Mesenteric fat pad (tissue), 1 donor: ENCODE measurements around the gene CLBA1. TPM values are rescaled to one million over a fixed set of nuclear protein-coding genes. Genes with fewer than 3 reads are reported as not detected.

ENCODE experiments used
- DNase-seq: peaks from one replicate; pipeline ENCODE4 v3.0.0-alpha.2; 2020; ENCODE audit warnings: low spot score
- total RNA-seq: library from RNA; stranded (reverse); fragmentation: NEBNext Ultra II Directional; extraction: Animal tissue kit (Norgen Biotek cat#: 25700); gene quantifications from one replicate; pipeline ENCODE4 v1.2.1, GENCODE V29; 2021
- donor health status: DM: yes; HTN: yes; CAD: no.

The CLBA1 gene
- total RNA-seq, 1 donor from 2014 or later, result 2.8 TPM

DNA sequence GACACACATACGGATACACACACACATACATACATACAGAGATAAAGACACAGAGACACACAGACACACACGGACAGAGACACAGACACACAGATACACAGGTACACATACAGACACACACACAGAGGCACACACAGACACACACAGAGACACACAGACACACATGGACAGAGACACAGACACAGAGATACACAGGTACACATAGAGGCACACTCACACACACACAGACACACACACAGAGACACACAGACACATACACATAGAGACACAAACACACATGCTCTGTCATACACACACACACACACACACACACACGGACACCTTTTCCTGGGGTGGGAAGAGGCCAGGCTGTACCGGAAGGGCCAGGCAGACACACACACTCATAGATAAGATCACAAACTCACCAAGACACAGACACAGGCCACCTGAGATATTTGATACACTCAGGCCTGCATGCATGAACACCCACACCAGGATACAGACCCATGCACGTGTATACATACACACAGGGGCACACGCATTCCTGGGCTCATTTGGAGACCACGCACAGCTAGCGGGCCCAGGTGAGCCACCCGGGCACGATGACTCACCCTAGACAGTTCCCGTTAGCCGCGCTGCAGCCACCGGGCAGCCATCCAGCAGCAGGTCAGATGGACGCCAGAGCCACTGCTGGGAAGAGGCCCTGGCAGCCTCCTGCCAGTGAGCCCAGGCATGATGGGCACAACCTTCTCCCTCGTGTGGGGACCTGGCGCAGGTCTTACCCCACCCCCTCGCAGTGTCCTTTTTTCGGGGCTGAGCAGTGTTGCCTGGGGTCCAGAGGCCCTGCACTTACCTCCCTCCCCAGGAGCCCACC is 5.6 kb upstream of the CLBA1 start:
- DNase-seq, result no peak

DNA sequence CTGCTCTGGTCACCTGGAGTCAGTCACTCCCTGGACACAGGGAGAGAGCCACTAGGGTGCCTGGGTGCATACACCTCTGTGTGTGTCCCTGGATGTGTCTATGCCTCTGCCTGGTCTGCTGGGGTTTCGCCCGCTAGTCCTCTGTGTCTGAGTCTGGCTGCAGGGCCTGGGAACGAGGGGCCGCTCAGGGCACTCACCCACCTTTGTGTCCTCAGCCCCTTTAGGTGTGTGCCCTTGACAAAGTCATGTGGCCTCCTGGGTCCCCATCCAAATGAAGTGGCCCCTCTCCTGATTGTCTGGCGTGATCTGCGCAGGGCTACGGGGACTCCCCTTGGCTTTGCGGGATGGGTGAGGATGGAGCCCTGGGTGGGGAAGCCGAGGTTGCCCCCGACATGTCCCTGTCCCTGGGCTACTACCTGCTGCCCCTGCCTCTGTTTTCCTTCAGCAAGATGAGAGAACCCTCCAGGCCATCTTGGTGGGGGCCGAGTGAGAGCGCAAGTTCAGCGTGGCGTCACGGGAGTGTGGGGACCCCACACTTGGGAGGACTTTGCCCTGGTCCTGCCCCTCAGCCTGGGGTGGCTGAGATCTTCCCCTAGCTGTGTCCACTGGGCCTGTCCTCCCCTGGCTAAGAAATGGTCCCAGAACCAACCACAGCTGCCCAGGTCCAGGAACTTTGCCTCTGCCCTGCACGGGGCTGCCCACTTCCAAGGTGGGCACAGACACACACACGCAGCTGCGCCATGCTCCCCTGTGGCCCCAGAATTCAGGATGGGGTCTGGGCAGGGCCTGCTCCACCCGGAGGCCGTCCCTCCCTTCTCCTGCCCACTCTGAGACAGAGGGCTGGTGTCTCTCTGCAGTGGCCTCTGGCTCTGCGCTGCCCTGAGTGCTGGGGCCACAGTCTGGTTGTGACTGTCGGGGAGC is 4.7 kb upstream of the CLBA1 start:
- DNase-seq, result no peak

DNA sequence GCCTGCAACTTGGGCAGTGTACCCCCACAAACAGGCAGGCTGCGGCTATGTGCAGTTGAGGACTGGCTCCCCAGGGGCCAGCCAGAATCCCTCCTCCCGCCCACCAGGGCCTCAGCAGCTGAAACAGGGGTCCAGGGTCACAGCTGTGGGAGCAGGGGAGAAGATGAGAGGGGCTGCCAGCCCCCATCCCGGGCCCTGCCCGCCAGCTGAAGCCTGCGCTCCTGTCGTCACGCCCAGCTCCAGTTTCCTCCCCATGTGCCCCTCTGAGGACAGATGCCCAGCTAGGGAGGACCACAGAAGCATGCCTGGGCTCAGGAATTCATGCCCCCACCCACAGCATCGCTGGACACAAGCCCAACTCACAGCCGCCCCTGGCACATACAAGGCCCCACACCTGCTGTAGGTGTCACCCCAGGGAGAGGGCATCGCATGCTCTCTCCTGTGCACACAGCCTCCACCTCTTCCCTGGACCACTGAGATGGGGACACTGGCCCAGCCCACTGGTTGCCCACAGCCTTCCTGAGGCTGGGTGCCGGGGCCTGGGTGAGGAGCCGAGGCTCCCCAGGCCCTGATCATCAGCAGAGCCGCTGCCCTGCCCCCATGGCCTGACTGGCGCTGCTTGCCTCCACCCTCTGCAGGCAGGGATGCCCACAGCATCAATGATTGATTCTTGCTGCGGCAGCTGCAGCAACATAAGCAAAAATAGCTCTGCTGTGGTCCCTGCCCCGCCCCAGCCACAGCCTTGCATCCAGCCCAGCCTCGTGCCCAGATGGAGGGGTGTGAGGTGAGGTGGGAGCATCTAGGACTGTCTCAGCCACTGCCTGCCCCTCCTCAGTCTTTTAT is 3.7 kb upstream of the CLBA1 start:
- no peak for DNase-seq

DNA sequence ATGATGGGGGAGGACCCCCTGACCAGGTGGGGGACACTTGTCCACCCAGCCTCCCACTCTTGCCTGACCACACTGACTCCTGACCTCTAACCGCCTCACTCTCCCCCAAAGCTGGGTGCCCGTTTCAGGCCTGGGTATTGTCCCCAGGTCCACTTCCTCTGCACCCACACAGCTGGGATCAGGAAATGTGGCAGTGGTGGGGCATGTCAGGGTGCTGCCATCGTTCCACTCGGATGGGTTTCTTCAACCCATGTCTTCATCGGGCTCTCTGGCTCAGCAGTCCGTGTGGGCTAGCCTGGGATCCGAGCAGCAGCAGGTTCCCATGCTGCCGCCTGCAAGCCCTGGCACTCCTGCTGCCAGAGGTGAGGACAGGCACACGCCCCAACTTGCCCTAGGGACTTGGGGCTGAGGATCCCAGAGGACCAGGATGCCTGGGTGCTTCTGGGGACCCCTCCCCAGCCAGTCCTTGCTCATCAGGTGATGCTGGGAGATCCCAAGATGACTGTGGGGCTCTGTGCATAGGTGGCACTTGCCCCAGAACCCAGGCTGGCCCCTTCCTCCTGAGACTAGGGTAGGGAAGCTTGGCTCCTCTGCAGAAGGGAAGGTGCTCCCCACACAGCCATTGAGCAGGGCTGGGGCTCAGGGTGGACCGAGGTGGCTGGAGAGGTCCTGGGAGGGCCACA is 2.9 kb upstream of the CLBA1 start:
- DNase-seq, result no peak

DNA sequence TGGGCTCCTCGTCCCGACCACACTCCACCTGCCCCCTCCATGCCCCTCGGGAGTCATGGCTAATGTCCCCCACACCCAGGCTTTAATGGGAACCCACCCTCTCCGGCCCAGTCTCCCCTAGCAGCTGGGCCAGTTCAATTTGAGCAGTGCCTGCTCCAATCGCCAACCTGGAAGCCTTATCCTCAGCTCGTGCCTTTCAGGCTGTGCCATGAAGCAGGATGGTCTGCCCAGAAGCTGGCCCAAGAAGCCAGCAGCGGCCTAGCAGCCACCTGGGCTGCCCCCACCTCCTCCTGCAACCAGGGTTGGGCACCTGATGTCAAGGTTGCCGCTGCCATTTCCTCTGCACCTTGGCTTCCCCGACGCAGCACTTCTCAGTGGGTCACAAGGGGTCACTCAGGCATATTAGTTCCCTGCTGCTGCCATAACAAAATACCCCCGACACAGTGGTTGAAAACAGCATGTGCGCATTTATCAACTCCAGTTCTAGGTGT is 2.3 kb upstream of the CLBA1 start:
- DNase-seq, result no peak

DNA sequence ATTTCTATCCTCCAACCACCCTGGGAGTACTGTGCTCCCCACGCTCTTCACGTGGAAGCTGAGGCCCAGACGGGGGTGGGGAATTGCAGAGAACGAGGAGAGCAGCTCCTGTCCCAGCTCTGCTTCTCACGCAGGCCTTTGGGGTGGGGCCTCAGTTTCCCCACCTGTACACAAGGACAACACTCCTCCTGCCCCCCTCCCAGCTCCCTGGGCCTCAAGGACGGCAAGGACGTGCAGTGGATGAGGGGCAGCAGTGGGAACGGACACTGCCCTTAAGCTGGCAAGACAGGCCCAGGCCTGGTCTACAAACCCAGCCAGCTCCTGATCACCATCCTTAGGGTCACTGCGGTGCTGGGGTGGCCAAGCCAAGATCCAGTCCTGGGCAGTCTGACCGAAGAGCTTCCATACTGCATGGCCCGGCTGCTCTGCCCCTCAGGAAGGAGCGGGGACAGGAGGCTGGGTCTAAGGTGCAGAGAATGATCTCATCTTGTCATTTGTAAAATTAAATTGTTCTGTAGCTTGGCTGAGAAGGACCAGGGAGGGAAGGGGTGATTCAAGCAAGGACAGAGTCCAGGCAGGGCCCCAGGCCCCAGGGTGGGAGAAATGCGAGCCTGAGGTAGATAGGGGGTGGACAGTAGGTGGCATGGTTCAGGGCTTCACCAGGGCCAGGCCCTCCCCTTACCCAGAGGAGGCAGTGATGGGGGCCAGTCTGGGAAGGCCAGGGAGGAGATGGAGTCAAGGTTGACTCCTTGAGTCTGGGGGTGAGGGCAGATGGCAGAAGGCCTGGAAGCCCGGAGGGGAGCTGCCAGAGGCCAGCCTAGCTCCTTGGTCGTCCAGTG is 1.3 kb upstream of the CLBA1 start:
- no peak for DNase-seq

DNA sequence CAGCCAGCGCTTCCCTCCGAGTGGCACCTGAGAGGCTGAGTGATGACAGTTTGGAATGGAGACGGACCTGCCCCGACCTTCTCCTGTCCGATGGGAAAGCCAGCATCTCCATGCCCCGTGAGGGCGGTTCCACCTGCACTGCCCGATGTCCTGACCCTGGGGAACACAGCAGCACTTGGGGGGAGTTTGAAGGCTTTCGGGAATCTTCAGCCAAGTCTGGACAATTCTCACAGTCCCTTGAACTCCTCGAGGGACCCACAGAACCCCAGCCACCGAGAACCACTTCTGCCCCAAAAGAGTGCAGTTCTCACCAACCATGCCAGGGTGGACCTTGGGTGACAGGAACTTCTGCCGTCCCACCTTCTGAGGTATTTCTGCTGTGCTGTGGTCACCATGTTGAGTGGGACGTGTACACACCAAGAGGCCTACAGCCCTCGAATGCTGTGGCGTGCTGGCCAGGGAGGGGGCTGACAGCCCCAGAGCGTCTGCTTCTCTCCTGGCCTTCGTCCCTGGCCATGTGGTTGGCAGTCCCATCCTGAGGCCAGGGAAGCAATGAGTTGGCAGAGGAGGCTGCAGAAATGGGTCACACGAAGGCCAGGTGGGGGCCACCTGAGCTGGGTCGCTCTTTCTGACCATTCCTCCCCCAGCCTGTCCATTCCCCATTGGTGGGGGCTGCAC is 1.0 kb downstream of the CLBA1 start:
- no peak for DNase-seq

DNA sequence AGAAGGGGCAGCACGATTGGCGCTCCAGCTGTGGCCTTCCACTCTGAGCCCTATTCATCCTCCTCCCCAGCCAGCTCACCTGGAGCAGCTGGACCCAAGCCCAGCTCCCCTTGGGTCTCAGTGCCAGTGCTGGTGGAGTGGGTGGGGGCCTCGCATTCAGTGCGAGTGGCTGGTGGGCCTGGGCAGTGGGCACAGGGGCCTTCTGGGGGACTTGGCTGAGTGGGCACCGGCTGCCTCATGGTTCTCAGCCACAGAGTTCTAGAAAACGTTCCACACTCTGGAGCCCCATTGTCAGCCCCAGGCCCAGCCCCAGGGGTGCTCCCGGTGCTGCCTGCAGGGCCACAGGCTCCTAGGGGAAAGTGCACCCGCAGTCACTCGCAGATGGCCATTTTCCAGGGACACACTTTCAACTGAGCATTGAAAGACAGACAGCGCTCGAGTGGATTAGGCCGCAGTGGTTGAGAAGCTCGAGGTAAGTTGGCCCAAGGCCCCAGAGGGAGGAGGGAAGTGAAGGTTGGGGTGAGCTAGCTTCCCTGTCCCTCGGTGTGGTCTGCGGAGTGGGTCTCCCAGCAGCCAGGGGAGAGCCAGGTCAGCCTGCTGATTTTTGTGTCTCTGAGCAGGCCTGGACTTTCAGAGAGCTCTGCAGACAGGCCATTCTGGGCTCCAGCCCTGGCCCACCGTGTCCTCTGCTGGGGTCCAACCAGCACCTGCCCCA is 3.8 kb downstream of the CLBA1 start:
- no peak for DNase-seq

DNA sequence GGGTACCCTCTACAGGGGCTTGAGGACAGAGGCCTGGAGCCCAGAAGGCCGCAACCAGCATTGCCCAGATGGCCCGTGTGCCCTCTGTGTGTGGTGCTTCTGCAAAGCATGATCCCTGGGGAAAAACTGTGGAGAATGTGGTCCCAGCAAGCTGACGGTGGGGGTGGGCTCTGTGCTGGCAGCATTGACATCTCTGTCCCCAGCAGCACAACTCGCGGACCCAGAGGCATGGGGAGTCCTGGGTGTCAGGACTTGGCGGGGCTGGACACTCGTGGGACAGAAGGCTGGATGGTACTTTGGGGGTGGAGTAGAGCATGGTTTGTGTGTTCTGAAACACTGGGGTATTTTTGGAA is 4.3 kb downstream of the CLBA1 start:
- no peak for DNase-seq

DNA sequence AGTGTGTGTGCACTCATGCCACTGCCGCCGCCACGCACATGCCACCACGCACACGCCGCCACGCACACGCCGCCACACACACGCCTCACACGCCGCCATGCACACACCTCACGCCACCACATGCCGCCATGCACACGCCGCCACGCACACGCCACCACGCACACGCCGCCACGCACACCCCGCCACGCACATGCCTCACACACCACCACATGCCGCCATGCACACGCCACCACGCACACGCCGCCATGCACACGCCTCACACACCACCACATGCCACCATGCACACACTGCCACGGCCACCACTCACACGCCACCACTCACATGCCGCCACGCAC is 6.3 kb downstream of the CLBA1 start:
- DNase-seq, result no peak

DNA sequence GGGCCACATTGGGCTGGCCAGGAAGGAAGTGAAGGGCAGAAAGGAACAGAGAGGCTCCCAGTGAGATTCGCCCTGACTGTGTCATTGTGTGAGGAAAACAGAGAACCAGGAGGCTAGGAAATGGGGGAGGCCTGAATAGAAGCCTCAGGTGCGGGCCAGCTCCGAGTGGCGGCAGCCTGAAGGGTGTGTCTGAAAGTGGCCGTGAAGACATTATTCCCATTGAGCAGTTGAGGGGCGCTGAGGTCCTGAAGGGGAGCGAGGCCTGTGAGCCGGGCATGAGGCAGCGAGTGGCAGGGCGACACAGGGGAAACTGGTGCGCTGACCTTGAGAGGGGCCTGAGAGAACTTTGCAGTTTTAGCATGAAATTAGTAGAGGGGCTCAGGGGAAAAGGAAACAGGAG is 6.9 kb downstream of the CLBA1 start:
- no peak for DNase-seq

DNA sequence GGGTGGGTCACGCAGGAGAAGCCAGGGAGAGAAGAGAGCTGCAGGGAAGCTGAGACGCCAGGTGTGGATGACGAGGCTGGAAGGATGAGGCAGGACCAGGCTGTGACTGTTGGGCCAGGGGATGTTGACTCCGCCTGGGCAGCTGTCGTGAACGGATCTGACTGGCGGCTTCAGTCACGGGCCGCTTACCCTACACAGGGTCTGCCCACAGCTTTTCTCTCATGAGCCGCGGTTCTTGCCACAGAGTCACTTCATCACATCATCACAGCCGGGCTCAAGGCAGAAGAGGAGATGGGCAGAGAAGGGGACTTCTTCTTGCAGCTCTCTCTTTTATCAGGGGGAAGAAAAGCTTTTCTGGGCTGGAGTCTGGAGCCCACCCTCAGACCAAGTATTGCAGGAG is 7.7 kb downstream of the CLBA1 start:
- DNase-seq, result no peak

DNA sequence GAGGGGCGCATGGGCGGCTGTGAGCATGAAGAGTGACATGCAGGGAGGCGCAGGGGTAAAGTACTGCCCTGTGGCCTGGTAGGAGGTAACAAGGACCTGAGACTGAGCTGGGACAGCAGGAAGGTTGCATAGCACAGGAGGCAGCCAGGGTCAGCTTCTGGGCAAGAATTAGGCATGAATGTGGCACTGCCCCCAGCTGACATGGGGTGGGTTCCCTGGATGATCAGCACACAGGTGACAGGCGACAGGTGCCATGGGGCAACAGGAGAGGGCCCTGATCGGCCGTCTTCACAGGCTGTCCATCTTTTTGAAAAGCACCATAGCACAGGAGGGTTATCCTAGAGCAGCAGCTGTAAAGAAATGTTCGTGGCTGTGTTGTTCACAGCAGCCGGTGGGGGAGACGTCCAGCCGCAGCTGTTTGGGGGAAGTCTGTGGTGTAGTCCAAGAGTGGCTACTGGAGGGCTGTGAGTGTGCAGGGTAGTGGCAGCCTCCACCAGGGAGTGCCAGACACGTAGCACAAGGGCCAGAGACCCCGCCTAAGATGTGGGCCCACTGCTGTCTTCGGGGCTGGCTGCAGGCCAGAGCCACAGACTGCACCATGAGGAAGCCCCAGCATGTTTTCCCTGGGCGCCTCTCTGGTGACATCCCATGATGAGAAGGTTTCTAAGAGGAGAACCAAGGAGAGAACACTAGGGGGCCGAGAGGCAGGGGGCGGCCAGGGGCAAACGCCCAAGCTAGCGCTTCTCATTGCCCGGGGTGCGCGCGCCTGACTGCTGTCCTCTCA is 8.4 kb downstream of the CLBA1 start:
- DNase-seq, result no peak

DNA sequence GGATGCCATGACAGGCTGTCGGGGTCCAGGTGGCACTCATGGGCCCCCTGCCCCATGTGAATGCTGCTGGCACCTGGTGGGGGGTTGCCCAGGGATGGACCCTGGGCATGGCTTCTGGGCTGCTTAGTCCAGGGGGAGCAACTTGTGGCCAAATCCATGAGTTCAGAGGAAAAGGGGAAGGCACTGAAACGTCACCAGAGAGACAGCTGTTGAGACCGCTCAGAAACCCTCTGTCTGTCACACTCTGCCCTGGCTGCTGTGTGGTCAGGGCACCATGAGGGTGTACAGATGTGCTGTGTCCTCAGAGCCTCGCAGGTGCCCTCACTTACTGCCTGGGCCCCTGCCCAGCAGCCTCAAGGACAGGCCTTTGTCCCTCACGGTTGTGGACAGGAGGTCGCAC is 9.4 kb downstream of the CLBA1 start:
- DNase-seq, result no peak

DNA sequence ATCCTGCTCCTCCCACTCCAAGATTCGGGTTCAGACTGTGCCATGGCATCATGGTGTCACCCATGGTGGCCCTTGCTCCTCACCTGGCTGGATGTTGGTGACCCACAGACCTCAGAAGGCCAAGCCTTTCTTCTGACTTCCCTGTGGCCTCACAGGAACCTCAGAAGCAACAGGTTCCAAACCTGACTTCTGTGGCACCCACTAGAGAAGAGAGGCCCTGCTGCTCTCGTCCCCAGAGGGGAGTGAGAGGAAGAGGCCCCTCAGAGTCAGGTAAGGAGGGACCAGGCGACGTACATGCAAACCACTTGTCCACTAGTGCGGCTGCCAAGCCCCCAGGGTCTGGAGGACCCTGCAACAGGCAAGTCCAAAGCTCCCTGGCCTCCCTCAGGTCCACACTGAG is 10.4 kb downstream of the CLBA1 start:
- DNase-seq, result no peak

DNA sequence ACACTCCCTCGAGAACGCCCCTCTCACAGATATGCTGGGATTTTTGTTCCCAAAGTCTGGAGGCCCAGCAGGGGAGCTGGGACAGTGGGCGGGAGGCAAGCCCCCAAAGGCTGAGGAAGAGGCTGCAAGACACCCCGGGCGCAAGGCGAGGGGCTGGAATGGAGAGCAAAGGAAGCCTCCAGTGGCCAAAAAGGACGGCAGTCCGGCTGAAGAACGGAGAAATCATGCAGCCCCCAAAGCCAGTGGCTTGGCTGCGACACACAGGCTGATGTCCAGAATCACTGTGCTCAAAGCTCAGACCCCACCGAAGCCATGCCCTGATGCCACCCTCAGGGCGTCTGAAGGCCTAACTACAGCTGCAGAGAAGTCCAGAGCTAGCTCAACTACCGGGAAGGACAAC is 10.9 kb downstream of the CLBA1 start:
- no peak for DNase-seq

DNA sequence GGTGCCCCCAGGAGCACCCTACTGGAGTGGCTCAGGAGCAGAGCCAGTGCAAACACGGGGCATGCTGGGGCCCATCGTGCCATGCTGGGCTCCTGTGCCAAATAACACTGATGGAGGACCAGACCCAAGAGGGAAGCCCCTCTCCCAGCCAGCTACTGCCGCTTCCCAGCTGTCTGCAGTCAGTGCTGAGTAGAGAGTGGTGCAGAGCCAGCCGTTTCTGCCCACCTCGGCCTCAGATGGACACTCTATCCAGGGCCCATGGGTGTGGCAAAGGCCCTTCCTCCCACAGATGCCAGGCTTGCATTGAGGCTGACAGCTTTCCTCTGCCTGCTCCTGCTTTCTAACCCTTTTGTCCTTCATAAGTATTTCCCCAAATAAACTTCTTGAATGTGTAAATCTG is 13.2 kb downstream of the CLBA1 start:
- DNase-seq, result no peak

DNA sequence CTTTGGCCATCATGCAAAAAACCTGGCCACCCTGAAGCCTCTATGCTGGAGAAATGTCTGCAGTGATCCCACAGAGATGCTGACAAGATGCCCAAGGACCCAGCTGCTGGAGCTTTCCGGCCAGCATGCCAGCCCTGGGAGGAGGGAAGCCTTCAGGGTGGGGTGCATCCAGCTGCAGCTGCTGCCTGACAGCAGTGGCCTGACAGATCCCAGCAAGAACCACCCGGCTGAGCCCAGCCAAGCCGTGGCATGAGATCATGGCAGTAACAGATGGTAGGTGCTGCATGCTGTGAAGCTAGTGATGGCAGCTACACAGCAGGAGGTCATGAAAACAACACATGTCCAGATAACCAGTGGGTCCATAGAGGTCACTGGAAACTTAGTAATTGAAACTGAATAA is 13.8 kb downstream of the CLBA1 start:
- no peak for DNase-seq
